HepG2 (cell line): Measurements from ENCODE around the gene ZNF181. TPM values are rescaled to one million over a fixed set of nuclear protein-coding genes. Genes with fewer than 3 reads are reported as not detected.

Experiments used
- ATAC-seq: fragments of 200-7000 bp; cut with Tn5 transposase; 3 replicates; pipeline ENCODE4 v1.9.1; 2020; ENCODE audit warnings: mild to moderate bottlenecking, moderate library complexity
- BruUV-seq: library from RNA; stranded (reverse); fragments of 400-500 nt; replicated peaks from 2 replicates; lab custom pipeline; 2021; lab: Mats Ljungman, UMichigan
- CTCF ChIA-PET: fragments of 300-600 bp; formaldehyde crosslinking; extraction: SDS; loops from one replicate; lab custom pipeline; 2021; ENCODE audit warnings: low total read pairs, inconsistent platforms, low intra/inter-chr PET ratio; lab: Yijun Ruan, JAX
- POLR2A ChIA-PET: fragments of 350-600 bp; sonication (Branson Sonifier 250); formaldehyde crosslinking; loops from one replicate; lab custom pipeline; 2020; ENCODE audit warnings: antibody characterized with exemption, inconsistent platforms; lab: Yijun Ruan, JAX
- DNase-seq: peaks from one replicate; pipeline ENCODE4 v3.0.0-alpha.2; 2015; ENCODE audit warnings: low spot score
- FAIRE-seq: peaks from 3 replicates; lab custom pipeline; 2011; peaks lifted over from hg19 to GRCh38; lab: Jason Lieb, UNC
- H2AFZ ChIP-seq: one replicate; pipeline ENCODE4 v1.6.1; 2011; ENCODE audit warnings: low read length, inconsistent platforms
- H3K27ac ChIP-seq: fragments of 300-600 bp; 3 replicates; pipeline ENCODE4 v1.8.0; 2011; ENCODE audit warnings: mixed run types, mild to moderate bottlenecking, mixed read lengths, low read length, inconsistent platforms; ENCODE audit not compliant: insufficient read depth; ENCODE audit errors: extremely low read length
- H3K27me3 ChIP-seq, 2 experiments: fragments of 200-600 bp in 1 of 2; 2 replicates in 1 of 2; 3 replicates in 1 of 2; pipeline versions ENCODE4 v1.6.0 to v1.8.0; 2011; ENCODE audit warnings: low read length in 2 of 2, mild to moderate bottlenecking in 2 of 2, moderate library complexity in 2 of 2, inconsistent platforms in 1 of 2; ENCODE audit not compliant: insufficient read depth in 2 of 2, control insufficient read depth in 1 of 2
- H3K36me3 ChIP-seq, 2 experiments: fragments of 200-600 bp in 1 of 2; replicated peaks in 1 of 2; 2 replicates in 1 of 2; 3 replicates in 1 of 2; pipeline versions ENCODE4 v1.5.1 to v1.8.0; 2011; ENCODE audit warnings: low read length in 2 of 2, inconsistent platforms in 1 of 2; ENCODE audit not compliant: insufficient read depth in 2 of 2, control insufficient read depth in 1 of 2
- H3K4me1 ChIP-seq: 2 replicates; pipeline ENCODE4 v1.5.1; 2012; ENCODE audit warnings: low read length, inconsistent platforms; ENCODE audit not compliant: insufficient read depth
- H3K4me2 ChIP-seq: 2 replicates; pipeline ENCODE4 v1.6.0; 2011; ENCODE audit warnings: low read depth, low read length, inconsistent platforms
- H3K4me3 ChIP-seq, 3 experiments: fragments of 200-600 bp in 1 of 3; sonication (generic), shearing (Covaris generic) in 1 of 3; replicated peaks in 1 of 3; 2 replicates each; pipeline ENCODE4 v1.5.1; 2011 to 2016; ENCODE audit warnings: low read length in 3 of 3, inconsistent platforms in 2 of 3, low read depth in 2 of 3, mild to moderate bottlenecking in 2 of 3, control low read depth in 1 of 3, mixed read lengths in 1 of 3; ENCODE audit not compliant: insufficient read depth in 1 of 3
- H3K79me2 ChIP-seq: one replicate; pipeline ENCODE4 v1.6.1; 2011; ENCODE audit warnings: low read length, inconsistent platforms; ENCODE audit not compliant: insufficient read depth
- H3K9ac ChIP-seq: 2 replicates; pipeline ENCODE4 v1.6.0; 2011; ENCODE audit warnings: mild to moderate bottlenecking, low read depth, low read length, inconsistent platforms; ENCODE audit not compliant: insufficient read depth
- H3K9me3 ChIP-seq: 2 replicates; pipeline ENCODE4 v1.5.1; 2012; ENCODE audit warnings: mild to moderate bottlenecking, low read length
- H4K20me1 ChIP-seq: 2 replicates; pipeline ENCODE4 v1.6.0; 2011; ENCODE audit warnings: inconsistent platforms, mild to moderate bottlenecking, low read length, moderate library complexity; ENCODE audit not compliant: insufficient read depth
- BHLHE40 ChIP-seq: IDR thresholded peaks from 2 replicates; pipeline ENCODE4 v1.6.1; 2011; ENCODE audit warnings: low read length, improper control_type of control experiment
- FOSL1 ChIP-seq: sonication (generic); formaldehyde crosslinking; IDR thresholded peaks from 2 replicates; pipeline ENCODE4 v1.9.0; 2021; ENCODE audit warnings: missing genetic modification reagents, borderline replicate concordance
- KLF16 ChIP-seq, 2 experiments: sonication (generic) in 1 of 2; formaldehyde crosslinking in 1 of 2; IDR thresholded peaks; 2 replicates each; pipeline versions ENCODE4 v1.6.1 to v1.8.0; 2016 to 2023; ENCODE audit warnings: missing genetic modification reagents in 2 of 2, missing compliant biosample characterization in 1 of 2
- SP2 ChIP-seq: sonication (generic); formaldehyde crosslinking; IDR thresholded peaks from 2 replicates; pipeline ENCODE4 v1.5.1; 2020; ENCODE audit warnings: mild to moderate bottlenecking, missing genetic modification reagents
- ZNF337 ChIP-seq: sonication (generic); formaldehyde crosslinking; IDR thresholded peaks from 2 replicates; pipeline ENCODE4 v1.5.1; 2020; ENCODE audit warnings: missing genetic modification reagents, low read depth, mild to moderate bottlenecking, borderline replicate concordance
- ZNF367 ChIP-seq: sonication (generic); formaldehyde crosslinking; IDR thresholded peaks from 2 replicates; pipeline ENCODE4 v1.4.0; 2020; ENCODE audit warnings: missing genetic modification reagents, borderline replicate concordance
- ZNF720 ChIP-seq: sonication (generic); formaldehyde crosslinking; IDR thresholded peaks from 2 replicates; pipeline ENCODE4 v1.4.0; 2020; ENCODE audit warnings: missing genetic modification reagents
- ZNF792 ChIP-seq: IDR thresholded peaks from 2 replicates; pipeline ENCODE4 v1.6.1; 2016
- WGBS: methylation state at CpG from one replicate; pipeline ENCODE4 v1.1.6; 2017; ENCODE audit warnings: low lambda C conversion rate; 5-methylcytosine and 5-hydroxymethylcytosine counted together
- in situ Hi-C: cut with HindIII; loops from 2 replicates; pipeline ENCODE4 v1.10.0; 2017; ENCODE audit warnings: low pct_unique_long_range_greater_than_20kb; ENCODE audit not compliant: extremely low pct_ligation_motif_present
- intact Hi-C: fragments of 100-400 bp; cut with micrococcal nuclease; formaldehyde crosslinking; loops from one replicate; pipeline ENCODE4 v1.10.0; 2022; ENCODE audit not compliant: unreplicated experiment
- polyA plus RNA-seq, 8 experiments: library from polyadenylated mRNA; depleted of rRNA in 3 of 8; stranded (reverse) in 7 of 8; unstranded in 1 of 8; fragments of >200 nt; fragmentation: Illumina TruSeq in 4 of 8; extraction: Trizol in 4 of 8; gene quantifications; 2 replicates each; pipeline versions ENCODE4 v1.2.1 to v1.2.3, GENCODE V29; 2011 to 2016; ENCODE audit warnings: low read depth in 4 of 8, missing spikeins in 1 of 8, mixed read lengths in 1 of 8; ENCODE audit not compliant: insufficient read depth in 1 of 8
- total RNA-seq, 5 experiments: library from RNA; depleted of rRNA; stranded (reverse); fragments of >200 nt; fragmentation: Illumina TruSeq; extraction: Trizol; gene quantifications; 2 replicates each; pipeline ENCODE4 v1.2.3, GENCODE V29; 2016; ENCODE audit warnings: low read depth in 1 of 5
- TF ChIP-seq, protein P1 (sequence below): sonication (generic); formaldehyde crosslinking; IDR thresholded peaks from 2 replicates; pipeline ENCODE4 v1.5.0; 2020; ENCODE audit warnings: missing genetic modification reagents
- TF ChIP-seq, protein P2 (sequence below): sonication (generic); formaldehyde crosslinking; IDR thresholded peaks from 2 replicates; pipeline ENCODE4 v1.4.0; 2020; ENCODE audit warnings: missing genetic modification reagents
- TF ChIP-seq, protein P3 (sequence below): sonication (generic); formaldehyde crosslinking; conservative IDR thresholded peaks from 2 replicates; pipeline ENCODE4 v1.4.0; 2020; ENCODE audit warnings: missing genetic modification reagents

ZNF181 gene
- total and polyA plus RNA-seq, 2 of the 13 experiments (the other 11 are each of a cell fraction or from before 2014, with no cell fraction given), result 10.6 to 15.5 TPM

DNA sequence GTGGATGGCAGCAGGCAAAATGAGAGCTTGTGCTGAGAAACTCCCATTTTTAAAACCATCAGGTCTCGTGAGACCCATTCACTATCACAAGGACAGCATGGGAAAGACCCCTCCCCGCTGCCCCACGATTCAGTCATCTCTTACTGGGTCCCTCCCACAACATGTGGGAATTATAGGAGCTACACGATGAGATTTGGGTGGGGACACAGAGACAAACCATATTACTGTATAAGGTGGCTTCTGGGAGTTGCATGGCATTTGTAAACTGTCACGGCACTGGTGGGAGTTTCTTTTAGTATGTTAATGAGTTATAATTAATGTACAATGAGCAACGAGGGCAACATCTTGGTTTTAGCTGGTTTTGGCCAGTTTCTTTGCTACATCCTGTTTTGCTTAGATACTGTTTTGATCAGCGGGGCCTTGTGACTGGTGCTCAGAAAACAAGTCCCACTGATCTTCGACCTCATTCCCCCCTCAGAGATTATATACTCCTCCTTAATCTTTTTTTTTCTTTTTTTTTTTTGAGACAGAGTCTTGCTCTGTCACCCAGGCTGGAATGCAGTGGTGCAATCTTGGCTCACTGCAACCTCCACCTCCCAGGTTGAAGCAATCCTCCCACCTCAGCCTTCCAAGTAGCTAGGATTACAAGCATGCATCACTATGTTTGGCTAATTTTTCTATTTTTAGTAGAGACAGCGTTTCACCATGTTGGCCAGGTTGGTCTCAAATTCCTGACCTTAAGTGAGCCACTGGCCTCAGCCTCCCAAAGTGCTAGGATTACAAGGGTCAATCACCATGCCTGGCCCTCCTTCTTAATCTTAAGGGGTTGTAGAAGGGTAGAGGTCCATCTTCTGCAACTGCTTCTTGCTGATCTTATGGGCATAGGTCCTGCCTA, 60.3 kb downstream of the ZNF181 start:
- ATAC-seq, result no peak
- Histone ChIP-seq H3K79me2 (no peaks in the 10 kb centered on the region), H4K20me1 (no peaks in the 10 kb centered on the region)
- no peak for TF ChIP-seq KLF16 (CRISPR knock-in tag; IDR thresholded peaks at IDR 0.05)
- no peak for TF ChIP-seq ZNF792 (CRISPR knock-in tag)
- no peak for TF ChIP-seq SP2 (CRISPR knock-in tag)
- TF ChIP-seq, protein P1, sequence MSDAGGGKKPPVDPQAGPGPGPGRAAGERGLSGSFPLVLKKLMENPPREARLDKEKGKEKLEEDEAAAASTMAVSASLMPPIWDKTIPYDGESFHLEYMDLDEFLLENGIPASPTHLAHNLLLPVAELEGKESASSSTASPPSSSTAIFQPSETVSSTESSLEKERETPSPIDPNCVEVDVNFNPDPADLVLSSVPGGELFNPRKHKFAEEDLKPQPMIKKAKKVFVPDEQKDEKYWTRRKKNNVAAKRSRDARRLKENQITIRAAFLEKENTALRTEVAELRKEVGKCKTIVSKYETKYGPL, result no peak
- TF ChIP-seq, protein P2, sequence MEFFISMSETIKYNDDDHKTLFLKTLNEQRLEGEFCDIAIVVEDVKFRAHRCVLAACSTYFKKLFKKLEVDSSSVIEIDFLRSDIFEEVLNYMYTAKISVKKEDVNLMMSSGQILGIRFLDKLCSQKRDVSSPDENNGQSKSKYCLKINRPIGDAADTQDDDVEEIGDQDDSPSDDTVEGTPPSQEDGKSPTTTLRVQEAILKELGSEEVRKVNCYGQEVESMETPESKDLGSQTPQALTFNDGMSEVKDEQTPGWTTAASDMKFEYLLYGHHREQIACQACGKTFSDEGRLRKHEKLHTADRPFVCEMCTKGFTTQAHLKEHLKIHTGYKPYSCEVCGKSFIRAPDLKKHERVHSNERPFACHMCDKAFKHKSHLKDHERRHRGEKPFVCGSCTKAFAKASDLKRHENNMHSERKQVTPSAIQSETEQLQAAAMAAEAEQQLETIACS (CRISPR knock-in tag), result no peak
- no peak for TF ChIP-seq ZNF337 (CRISPR knock-in tag)
- TF ChIP-seq BHLHE40, result no peak
- TF ChIP-seq, protein P3, sequence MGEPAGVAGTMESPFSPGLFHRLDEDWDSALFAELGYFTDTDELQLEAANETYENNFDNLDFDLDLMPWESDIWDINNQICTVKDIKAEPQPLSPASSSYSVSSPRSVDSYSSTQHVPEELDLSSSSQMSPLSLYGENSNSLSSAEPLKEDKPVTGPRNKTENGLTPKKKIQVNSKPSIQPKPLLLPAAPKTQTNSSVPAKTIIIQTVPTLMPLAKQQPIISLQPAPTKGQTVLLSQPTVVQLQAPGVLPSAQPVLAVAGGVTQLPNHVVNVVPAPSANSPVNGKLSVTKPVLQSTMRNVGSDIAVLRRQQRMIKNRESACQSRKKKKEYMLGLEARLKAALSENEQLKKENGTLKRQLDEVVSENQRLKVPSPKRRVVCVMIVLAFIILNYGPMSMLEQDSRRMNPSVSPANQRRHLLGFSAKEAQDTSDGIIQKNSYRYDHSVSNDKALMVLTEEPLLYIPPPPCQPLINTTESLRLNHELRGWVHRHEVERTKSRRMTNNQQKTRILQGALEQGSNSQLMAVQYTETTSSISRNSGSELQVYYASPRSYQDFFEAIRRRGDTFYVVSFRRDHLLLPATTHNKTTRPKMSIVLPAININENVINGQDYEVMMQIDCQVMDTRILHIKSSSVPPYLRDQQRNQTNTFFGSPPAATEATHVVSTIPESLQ (CRISPR knock-in tag), result no peak
- no peak for TF ChIP-seq FOSL1 (CRISPR knock-in tag)
- no peak for TF ChIP-seq ZNF720 (CRISPR knock-in tag)
- TF ChIP-seq ZNF367 (CRISPR knock-in tag), result no peak
- TF ChIP-seq, all 625 proteins: peak for 0
- Histone ChIP-seq H3K4me2 (peak overlapping the region; percentile 59), H3K27me3 (no peaks in the 10 kb centered on the region; a peak in 1 of 5 replicates), H3K36me3 (no peaks in the 10 kb centered on the region), H3K4me1 (peaks cover 15% of the 10 kb centered on the region), H3K9ac (no peak overlapping the region), H2AFZ (peak overlapping the region; percentile 81), H3K9me3 (0 out of 2 replicates have a peak, but pooled peaks cover under 1% of the 10 kb centered on the region), H3K27ac (no peak overlapping the region), H3K4me3 (peak overlapping the region in 2 of 3 experiments; percentile 30 to 43; a peak in 2 of 6 replicates)
- no peak for DNase-seq
- no TSS peak for BruUV-seq
- in situ Hi-C loops (no loop called here), intact Hi-C loops (no loop called here)
- no peak for FAIRE-seq
- CTCF ChIA-PET, result no interaction called here
- POLR2A ChIA-PET, result no interaction called here
- WGBS, result 19% methylated on average over 9 of the region's 9 CpGs

Other genes starting within 250 kb of the ZNF181 start
- gene SCGB2B2, start 57.1 kb upstream of the ZNF181 start, total RNA-seq (2016; rRNA removed; fragmentation: Illumina TruSeq; extraction: Trizol), result not detected in 2 replicates
- 0.03 and 0.12 TPM in 2 replicates for gene SCGB2B2, start 57.1 kb upstream of the ZNF181 start, polyA plus RNA-seq (2011; rRNA removed)
- gene ZNF302, start 56.6 kb upstream of the ZNF181 start, total RNA-seq (2016; rRNA removed; fragmentation: Illumina TruSeq; extraction: Trizol), result not detected in 2 replicates
- gene ZNF302, start 56.6 kb upstream of the ZNF181 start, polyA plus RNA-seq (2011; rRNA removed), result not detected in 2 replicates
- 5.8 and 9.4 TPM in 2 replicates for gene ZNF599, start 39.0 kb downstream of the ZNF181 start, total RNA-seq (2016; rRNA removed; fragmentation: Illumina TruSeq; extraction: Trizol)
- gene ZNF599, start 39.0 kb downstream of the ZNF181 start, polyA plus RNA-seq (2011; rRNA removed), result 7.3 and 7.5 TPM in 2 replicates
- gene ZNF30, start 192.7 kb downstream of the ZNF181 start, total RNA-seq (2016; rRNA removed; fragmentation: Illumina TruSeq; extraction: Trizol), result 4.4 and 6.2 TPM in 2 replicates
- 2.1 and 2.3 TPM in 2 replicates for gene ZNF30, start 192.7 kb downstream of the ZNF181 start, polyA plus RNA-seq (2011; rRNA removed)
- gene ZNF792, start 230.0 kb downstream of the ZNF181 start, total RNA-seq (2016; rRNA removed; fragmentation: Illumina TruSeq; extraction: Trizol), result 5.5 and 6.3 TPM in 2 replicates
- 9.1 and 11.5 TPM in 2 replicates for gene ZNF792, start 230.0 kb downstream of the ZNF181 start, polyA plus RNA-seq (2011; rRNA removed)